Colonic mucosa (tissue), 4 donors: ENCODE measurements around the gene KCNA3. TPM values are rescaled to one million over a fixed set of nuclear protein-coding genes. Genes with fewer than 3 reads are reported as not detected.

Experiments
- DNase-seq: peaks from one replicate; pipeline ENCODE4 v3.0.0-alpha.2; 2020
- H3K27ac ChIP-seq: fragments of 200-600 bp; one replicate; pipeline ENCODE4 v1.8.0; 2021
- H3K27me3 ChIP-seq: fragments of 200-600 bp; one replicate; pipeline ENCODE4 v1.8.0; 2021
- H3K36me3 ChIP-seq: fragments of 200-600 bp; one replicate; pipeline ENCODE4 v1.8.0; 2021
- H3K4me1 ChIP-seq: fragments of 200-600 bp; one replicate; pipeline ENCODE4 v1.8.0; 2021; ENCODE audit warnings: mild to moderate bottlenecking
- H3K4me3 ChIP-seq: fragments of 200-600 bp; one replicate; pipeline ENCODE4 v1.8.0; 2021
- H3K9ac ChIP-seq, 2 donors: one replicate each; pipeline ENCODE4 v1.7.0; 2013; ENCODE audit warnings: control low read depth in 2 of 2, low read depth in 2 of 2, low read length in 2 of 2
- H3K9me3 ChIP-seq: fragments of 200-600 bp; one replicate; pipeline ENCODE4 v1.8.0; 2021
- CTCF ChIP-seq: fragments of 200-600 bp; IDR thresholded peaks from one replicate; pipeline ENCODE4 v1.8.0; 2022; ENCODE audit warnings: antibody characterized with exemption, mild to moderate bottlenecking
- intact Hi-C: fragments of 100-400 bp; cut with DNase I; formaldehyde crosslinking; loops from one replicate; pipeline ENCODE4 v1.14.1; 2022
- total RNA-seq, 2 donors: library from RNA; stranded (reverse); fragmentation: NEBNext Ultra II Directional in 1 of 2; extraction: Animal tissue kit (Norgen Biotek cat#: 25700) in 1 of 2; gene quantifications; one replicate each; pipeline ENCODE4 v1.2.1, GENCODE V29; 2021
- donor health status: healthy.
- donor health status: DM: no; HTN: no; CAD: no.
- donor health status: DM: no; HTN: no; CAD: no.

KCNA3 gene
- total RNA-seq, 2 donors from 2014 or later = 0.93 to 1.4 TPM

- Histone ChIP-seq H3K27me3 (no peaks in the 10 kb centered on the region), H3K36me3 (no peaks in the 10 kb centered on the region), H3K4me1 (no peaks in the 10 kb centered on the region), H3K4me3 (no peak overlapping the region), H3K27ac (no peak overlapping the region), H3K9me3 (no peaks in the 10 kb centered on the region), H3K9ac (no peak overlapping the region)
- intact Hi-C loops = no loop called here
- DNase-seq = no peak
- TF ChIP-seq CTCF = no peak
These were observed 24.1 kb downstream of the KCNA3 start for GRCh38 chr1:110650609-110651008.

GRCh38 chr1:110648417-110648816, 26.3 kb downstream of the KCNA3 start:
- Histone ChIP-seq H3K9ac (no peak overlapping the region), H3K4me1 (no peaks in the 10 kb centered on the region), H3K4me3 (no peak overlapping the region), H3K36me3 (no peaks in the 10 kb centered on the region), H3K27ac (no peak overlapping the region), H3K27me3 (no peaks in the 10 kb centered on the region), H3K9me3 (no peaks in the 10 kb centered on the region)
- TF ChIP-seq CTCF = no peak
- no peak for DNase-seq
- intact Hi-C loops = no loop called here

GRCh38 chr1:110647254-110647891, 27.4 kb downstream of the KCNA3 start:
- Histone ChIP-seq H3K4me3 (no peak overlapping the region), H3K9ac (no peak overlapping the region), H3K36me3 (no peaks in the 10 kb centered on the region), H3K4me1 (no peaks in the 10 kb centered on the region), H3K27ac (peak overlapping the region; percentile 6), H3K9me3 (no peaks in the 10 kb centered on the region), H3K27me3 (no peaks in the 10 kb centered on the region)
- no peak for DNase-seq
- intact Hi-C loops = no loop called here
- no peak for TF ChIP-seq CTCF

GRCh38 chr1:110645821-110646735, 28.7 kb downstream of the KCNA3 start:
- Histone ChIP-seq H3K27me3 (no peaks in the 10 kb centered on the region), H3K4me3 (no peak overlapping the region), H3K9ac (no peak overlapping the region), H3K27ac (no peak overlapping the region), H3K9me3 (no peaks in the 10 kb centered on the region), H3K36me3 (no peaks in the 10 kb centered on the region), H3K4me1 (no peaks in the 10 kb centered on the region)
- no peak for DNase-seq
- no peak for TF ChIP-seq CTCF
- intact Hi-C loops = no loop called here

- Histone ChIP-seq H3K27ac (no peak overlapping the region), H3K4me1 (no peaks in the 10 kb centered on the region), H3K27me3 (no peaks in the 10 kb centered on the region), H3K4me3 (no peak overlapping the region), H3K36me3 (no peaks in the 10 kb centered on the region), H3K9me3 (no peaks in the 10 kb centered on the region), H3K9ac (no peak overlapping the region)
- no peak for TF ChIP-seq CTCF
- DNase-seq = no peak
- intact Hi-C loops = no loop called here
These were observed 29.5 kb downstream of the KCNA3 start for GRCh38 chr1:110645211-110645610.
